RCC 7860 (cell line): ENCODE measurements around the gene HTT.

ENCODE experiments used
- DNase-seq: peaks from one replicate; pipeline ENCODE4 v3.0.0-alpha.2; 2015; ENCODE audit warnings: low spot score
- FAIRE-seq: peaks from 2 replicates; lab custom pipeline; 2012; peaks lifted over from hg19 to GRCh38; lab: Jason Lieb, UNC

Gene HTT

DNA sequence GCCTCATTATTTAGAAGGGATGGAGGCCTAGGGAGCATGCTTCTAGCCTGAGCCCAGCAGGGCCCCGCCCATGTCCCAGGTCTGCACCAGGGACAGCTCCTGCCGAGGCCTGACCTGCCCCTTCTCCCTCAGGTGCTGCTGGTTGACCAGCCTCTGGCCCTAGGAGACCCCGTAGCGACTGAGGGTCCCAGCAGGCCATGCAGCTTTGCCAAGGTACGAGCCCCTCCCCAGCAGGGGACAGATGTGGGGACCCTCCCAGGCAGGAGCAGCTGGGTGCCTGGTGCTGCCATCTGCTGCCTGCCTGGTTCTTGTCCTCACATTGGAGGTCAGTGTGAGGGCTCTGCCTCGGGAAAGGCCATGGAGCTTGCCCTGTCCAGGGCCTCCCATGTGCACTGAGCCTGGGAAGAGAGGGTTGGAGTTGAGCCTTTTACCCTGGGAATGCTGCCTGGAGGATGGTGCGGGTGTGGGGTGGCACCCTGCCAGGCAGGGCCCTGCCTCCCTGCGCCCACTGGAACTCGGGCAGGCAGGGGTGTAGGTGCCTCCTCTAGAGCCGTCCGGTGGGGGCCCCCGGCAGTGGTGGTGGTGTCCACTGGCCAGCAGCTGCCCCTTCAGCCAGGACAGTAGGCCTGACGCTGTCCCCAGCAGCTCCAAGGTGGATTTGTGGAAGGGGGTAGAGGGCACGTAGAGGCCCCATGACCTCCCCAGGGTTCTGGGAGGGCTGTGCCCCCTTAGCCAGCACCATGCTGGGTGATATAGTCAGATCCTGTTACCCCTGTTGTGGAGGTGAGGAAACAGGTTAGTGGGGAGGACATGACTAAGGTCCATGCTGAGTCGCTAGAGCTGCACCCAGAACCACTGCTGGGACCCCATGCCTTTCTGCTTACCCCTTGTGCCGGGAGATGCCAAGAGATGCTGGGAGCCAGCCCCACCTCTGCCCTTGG, 172.2 kb downstream of the HTT start:
- FAIRE-seq (no peak), DNase-seq (no peak)

DNA sequence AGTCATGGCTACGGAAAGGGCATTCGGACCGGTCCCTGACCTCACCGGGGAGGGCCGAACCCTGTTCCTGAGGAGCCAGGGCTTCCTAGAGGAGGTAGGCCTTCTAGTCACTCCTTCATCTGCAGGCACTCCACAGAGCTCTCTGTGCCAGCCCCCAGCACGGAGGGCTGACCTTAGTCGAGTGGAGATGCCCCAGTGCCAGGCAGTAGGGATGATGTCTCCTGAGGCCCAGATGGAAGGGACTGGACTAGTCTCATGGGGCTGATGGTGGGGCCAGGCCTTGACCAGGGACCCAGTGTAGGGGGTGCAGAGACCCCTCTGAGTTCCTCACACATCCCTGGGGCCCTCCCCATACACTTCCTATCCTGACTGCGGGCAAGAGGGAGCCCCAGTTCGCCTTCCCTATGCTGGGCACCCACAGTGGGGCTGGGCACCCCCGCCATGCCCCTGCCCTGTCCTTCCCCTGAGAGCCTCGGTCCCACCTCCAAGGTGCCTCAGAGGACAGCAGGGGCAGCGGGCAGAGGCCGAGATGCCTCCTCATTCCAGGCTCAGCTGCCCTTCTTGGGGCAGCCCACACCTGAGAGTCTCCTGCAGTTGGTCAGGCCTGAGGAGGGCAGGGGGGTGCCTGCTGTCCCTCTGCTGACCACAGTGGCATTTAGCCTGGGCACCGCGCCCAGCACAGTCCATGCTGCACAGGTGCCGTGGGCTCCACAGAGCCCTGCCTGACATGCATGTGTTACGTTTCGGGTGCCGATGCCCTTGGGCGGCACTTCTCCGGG, 173.1 kb downstream of the HTT start:
- FAIRE-seq, result no peak
- no peak for DNase-seq

DNA sequence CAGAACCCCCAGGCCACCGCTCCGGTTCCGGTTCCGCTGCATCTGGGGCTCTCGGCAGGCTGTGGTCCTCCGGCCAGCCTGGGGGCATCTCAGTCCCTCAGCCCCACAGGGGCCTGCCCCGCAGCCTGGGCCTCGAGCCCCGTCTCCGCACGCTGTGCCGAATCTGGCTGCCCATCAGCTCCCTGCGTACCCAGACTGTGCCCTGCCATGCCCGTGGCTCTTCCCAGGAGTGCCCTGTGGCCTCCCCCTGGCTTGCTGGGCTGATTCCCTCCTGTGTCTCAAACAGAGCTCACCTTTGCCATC, 173.6 kb downstream of the HTT start:
- no peak for FAIRE-seq
- no peak for DNase-seq

DNA sequence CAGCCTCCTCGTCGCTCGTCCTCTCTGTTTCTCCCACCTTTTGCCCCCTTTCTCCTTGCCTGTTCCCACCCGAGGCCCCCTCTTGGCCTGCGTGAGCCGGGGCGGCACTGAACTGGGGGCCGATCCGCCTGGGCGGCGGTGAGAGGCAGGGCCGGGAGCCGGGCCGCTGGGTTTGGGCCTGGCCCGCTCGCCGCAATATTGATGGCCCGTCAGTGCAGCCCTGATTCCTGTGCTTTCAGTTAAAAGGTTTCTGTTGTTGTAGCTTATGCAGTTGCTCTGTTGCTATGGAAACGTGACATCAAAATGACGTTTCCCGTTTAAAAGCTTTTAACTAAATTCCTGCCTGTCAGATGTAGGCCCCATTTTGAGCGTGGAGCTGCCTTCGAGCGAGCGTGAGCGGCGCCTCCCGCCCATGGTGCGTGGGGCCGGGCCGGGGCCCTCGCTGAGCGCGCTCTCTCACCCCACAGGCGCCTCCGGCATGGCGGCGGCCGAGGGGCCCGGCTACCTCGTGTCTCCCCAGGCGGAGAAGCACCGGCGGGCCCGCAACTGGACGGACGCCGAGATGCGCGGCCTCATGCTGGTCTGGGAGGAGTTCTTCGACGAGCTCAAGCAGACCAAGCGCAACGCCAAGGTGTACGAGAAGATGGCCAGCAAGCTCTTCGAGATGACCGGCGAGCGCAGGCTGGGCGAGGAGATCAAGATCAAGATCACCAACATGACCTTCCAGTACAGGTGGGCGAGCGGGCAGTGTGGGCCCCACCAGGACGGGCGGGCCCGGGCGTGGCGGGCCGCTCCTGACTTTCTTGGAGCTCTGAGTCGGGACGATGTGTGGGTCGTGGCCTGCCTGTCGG, 174.6 kb downstream of the HTT start, which contains the start of gene MSANTD1:
TSS of gene MSANTD1 (plus strand) at position 349 of the 851 bp plus-strand sequence. CDS start at position 413, 64 bp downstream.
- no peak for FAIRE-seq
- DNase-seq, result no peak

DNA sequence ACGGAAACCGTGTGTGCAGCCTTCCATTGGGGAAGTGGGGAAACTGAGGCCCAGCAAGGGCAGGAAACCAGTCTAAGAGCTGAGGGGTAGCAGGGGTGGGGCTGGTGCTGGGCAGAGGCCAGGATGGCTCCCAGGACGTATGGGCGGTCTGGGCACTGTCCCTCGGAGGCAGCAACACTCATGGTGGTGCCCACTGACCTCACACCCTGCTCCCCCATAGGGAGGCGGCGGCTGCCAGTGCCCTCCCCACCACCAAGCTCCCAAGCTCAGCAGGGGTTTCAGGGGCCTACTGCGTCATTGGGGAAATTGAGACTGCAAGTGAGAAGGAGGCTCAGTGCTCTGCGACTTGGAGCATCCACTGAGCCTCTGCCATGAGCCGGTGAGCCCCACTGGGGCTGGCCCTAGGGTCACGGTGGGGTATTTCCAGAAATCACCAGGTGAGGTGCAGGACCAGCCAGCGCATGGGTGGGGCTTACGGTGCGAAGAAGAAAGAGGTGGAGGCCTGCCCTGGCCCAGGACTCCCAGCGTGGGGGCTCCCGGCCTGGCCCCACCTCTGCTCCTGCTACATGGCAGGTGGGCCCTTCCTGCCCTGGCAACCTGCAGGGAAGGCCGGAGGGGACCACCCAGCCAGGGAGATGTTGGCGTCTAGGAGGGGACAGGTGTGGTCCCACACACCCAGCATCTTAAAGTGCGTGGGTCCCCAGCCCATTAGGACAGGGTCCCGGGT, 175.4 kb downstream of the HTT start:
- DNase-seq (no peak), FAIRE-seq (no peak)

DNA sequence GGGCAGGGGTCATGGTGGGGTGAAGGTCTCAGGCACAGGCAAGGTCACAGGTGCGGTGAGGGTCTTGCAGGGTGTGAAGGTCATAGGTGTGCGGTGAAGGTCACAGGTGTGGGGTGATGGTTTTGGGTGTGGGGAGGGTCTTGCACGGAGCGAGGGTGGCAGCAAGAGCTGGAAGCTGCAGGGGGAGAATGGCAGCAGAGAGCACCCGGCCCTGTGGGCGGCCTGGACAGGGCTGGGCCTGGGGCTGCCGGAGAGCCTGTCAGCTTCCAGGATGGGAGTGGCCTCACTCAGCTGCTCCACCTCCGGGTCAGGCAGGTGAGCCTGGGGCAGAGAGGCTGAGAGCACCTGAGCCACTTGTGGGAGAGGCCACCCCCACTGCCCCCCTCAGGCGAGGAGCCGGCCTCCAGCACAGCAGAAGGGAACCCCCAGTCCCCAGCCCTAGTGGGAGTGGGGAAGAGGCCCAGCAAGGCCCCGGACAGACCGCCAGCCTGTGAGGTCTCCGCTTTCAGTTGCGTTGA, 176.0 kb downstream of the HTT start:
- no peak for DNase-seq
- no peak for FAIRE-seq

DNA sequence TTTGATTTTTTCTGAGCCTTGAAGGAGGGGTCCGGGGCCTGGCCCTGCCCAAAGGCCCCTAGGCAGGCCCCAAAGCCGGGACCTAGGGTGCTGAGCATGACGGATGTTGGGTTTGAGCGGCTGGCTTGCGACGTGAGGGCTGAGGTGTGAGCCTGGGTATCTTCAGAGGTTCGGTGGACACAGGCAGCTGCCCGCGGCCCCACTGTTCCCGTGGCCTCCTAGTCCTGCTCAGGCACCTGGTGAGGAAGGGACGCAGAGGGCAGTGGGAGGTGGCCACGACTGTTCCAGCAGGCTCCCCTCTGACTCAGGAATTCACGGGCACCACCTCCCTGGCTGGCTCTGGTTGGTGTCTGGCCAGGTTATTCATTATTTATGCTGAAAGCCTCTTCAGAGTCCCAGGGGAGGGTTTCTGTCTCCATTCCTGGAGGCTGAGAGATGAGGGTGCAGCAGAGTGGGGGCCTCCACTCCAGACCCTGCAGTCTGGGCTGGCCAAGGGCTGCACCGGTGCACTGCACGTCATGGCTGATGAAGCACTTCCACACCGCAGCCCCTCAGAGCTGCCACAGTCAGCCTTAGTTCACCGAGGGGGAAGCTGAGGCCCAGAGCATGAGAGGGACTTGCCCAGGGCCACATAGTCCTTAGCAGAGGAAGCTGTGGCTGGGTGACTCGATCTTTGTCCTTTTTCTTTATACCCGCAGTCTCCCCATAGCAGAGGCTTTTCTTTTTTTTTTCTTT, 176.6 kb downstream of the HTT start:
- DNase-seq, result peak; percentile 23
- FAIRE-seq, result no peak

DNA sequence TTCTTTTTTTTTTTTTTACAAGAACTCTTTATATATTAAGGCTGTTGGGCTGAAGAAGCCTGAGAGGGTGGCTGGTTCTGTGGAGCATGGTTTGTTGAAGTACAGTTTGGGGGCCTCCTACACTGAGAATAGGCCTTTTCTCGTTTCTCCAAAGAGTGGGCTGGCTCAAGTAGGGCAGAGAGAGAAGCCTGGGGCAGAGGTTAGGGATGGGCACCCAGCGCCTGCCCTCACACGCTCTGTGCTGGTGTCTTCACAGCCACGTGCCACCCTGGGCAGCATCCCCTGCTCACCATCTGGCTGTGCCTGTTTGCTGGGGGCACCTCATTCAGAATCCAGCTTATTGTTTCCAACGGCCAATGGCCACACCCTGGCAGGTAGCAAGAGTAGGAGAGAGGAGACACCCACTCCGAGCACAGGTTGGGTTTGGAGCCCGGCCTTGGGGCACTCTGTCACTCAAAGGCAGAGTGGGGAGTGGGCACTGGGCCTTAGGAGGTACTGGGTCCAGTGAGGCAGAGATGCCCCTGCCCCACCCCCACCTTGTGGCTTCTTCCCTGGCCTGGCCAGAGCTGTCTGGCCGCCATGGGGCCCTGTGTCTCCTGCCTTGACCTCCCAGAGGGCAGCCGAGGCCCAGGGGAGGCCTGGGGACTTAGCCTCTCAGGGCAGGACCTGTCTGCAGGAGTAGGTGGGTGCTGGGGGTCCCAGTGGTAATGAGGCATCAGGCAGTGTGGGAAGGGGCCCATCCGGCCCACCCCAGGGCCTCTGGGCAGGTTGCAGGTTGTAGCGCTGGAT, 177.4 kb downstream of the HTT start:
- no peak for DNase-seq
- no peak for FAIRE-seq

DNA sequence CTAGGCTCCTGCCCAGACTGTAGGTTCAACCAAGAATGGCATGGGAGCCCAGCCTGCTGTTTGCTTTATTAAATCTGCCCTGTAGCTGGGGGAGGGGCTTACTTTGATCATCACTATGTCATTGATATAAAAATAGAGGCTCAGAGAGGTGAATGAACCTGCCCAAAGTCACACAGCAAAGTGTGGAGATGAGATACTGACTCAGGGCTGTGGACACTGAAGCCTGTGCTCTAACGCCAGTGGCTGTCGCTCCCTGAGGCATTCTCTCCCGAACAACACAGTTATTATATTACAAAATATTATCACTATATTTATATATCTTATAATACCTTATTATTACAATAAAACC, 178.0 kb downstream of the HTT start:
- DNase-seq (no peak), FAIRE-seq (no peak)

DNA sequence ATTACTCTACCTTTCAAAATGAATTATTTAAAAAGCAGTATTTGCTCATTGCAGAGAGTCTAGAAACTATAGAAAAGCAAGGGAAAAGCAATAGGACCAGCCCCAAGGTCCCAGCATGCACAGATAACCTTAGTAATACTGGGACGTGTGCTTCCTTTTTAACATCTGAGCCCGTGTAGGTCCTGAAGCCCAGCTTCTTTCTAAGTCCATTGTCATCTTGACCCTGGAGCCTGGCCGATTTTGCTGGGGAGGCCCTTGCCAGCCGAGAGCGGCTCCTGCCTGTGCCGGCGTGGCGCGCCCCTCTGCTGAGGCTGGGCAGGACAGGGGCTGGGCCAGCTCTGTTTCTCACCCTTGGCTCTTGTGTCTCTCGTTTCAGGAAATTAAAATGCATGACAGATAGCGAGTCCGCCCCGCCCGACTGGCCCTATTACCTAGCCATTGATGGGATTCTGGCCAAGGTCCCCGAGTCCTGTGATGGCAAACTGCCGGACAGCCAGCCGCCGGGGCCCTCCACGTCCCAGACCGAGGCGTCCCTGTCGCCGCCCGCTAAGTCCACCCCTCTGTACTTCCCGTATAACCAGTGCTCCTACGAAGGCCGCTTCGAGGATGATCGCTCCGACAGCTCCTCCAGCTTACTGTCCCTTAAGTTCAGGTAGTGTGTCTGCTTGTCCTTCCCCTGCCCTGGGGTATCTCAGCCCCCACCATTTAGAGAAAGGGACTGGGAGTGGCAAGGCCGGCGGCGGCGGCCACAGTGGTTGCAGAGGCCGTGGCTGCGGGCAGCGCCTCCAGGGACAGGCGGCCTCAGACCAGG, 178.6 kb downstream of the HTT start:
- no peak for DNase-seq
- no peak for FAIRE-seq

DNA sequence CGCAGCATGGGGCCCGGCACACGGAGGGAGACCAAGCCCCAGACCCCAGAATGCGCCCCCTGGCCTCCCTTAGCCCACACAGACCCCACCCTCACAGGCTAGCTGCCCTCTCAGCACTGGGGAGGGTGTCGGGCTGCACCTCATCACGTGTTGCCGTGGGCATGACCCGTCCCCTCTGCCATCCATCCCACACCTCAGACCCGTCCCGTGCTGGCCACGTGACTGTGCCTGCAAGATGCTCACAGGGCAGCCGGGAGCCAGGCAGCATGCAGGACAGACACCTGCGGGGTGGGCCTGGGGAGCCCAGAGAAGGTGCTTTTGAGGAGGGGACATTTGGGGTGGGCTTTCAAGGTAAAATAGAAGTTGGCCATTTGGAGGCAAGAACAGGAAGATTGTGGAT, 179.3 kb downstream of the HTT start:
- DNase-seq (no peak), FAIRE-seq (no peak)

DNA sequence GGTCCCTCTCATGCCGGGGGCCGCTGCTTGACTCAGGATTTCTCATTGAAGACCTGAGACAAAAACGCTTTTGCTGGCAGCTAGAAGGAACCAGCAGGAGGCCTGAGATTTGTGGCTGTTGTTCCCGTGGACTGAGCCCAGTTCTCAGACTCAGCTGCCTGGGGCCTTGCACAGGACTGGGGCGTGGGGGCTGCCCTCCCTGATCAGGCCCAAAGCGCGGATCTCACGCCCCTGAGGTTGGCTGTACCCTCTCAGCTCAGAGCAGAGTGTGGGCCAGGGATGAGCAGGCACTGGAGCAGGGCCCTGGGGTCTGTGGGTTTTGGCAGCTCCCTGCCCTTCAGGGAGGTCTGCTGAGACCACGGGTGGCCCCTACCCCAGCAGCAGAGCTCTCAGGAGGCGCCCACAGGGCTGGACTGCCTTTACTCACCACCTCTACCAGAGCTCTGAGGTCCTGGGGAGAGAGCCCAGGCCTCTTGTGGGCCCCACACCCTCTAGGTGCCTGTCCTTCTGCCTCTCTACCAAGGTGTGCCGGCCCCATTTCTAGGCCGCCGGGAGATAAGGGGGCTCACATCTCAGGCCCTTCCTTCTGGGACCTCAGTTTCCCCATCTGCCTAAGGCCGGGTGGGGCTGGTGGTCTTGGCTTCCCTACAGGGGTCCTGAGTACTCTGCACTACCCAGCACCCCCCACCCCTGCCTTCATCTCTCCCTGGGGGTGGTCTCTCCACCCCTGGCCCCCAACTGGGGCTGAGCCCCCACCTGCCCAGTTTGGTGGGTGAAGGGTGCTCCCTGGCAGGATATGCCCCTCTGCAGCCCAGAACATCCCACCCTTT, 180.0 kb downstream of the HTT start:
- FAIRE-seq, result no peak

DNA sequence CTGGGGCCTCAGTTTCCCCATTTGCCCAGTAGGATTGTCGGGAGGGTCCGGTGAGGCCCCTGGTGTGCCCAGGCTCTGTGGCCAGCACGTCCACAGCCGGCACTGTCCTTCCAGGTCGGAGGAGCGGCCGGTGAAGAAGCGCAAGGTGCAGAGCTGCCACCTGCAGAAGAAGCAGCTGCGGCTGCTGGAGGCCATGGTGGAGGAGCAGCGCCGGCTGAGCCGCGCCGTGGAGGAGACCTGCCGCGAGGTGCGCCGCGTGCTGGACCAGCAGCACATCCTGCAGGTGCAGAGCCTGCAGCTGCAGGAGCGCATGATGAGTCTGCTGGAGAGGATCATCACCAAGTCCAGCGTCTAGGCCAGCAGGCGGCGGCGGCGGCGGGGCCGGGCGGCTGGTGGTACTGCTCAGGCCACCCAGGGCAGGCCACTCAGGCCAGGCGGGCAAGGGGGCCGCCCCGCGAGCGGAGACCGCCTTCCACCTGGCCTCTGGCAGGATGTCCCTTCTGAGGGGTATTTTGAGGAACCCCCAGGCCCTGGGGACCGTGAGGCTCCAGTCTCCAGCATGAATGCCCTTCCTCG, 181.2 kb downstream of the HTT start:
- FAIRE-seq, result no peak
- no peak for DNase-seq

More for the DNA sequence above, 180.0 kb downstream of the HTT start:
- DNase-seq, result no peak

DNA sequence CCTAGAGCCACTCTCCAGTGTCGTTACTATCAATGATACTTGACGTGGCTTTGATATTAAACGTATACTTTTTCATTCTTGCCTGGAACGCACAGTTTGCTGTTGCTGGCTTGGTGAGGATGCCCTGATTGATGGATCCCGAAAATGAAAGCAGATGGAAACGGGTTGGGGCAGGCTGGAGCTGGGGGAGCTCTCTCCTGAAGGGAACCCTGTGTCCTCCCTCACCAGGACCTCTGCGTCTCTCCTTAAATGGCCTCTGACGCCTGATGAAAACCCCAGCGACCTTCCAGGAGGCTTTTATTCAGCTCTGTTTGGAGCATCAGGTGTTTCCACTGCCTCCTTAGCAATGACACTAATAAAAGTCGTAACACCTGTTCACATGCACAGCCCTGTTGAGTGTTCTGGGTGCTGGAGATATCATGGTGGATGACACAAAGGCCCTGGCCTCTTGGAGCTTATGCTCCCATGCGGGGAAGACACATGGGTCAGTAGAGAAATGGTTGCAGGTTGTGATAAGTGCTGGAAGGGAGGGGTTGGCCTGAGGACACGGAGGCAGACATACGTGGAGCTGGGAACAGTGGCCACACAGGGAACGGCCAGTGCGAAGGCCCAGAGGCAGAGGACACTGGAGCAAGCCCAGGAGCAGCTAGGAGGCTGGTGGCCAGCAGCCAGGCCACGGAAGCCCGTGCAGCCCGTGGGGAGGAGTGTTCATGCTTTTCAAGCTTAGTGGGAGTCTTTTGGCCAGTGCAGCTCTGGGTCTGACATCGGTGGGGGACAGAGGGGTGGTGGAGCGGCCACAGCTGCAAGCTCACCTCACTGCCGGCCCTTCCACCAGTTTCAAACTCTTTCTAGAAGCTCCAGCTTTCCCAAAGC, 182.0 kb downstream of the HTT start:
- FAIRE-seq (no peak), DNase-seq (no peak)

DNA sequence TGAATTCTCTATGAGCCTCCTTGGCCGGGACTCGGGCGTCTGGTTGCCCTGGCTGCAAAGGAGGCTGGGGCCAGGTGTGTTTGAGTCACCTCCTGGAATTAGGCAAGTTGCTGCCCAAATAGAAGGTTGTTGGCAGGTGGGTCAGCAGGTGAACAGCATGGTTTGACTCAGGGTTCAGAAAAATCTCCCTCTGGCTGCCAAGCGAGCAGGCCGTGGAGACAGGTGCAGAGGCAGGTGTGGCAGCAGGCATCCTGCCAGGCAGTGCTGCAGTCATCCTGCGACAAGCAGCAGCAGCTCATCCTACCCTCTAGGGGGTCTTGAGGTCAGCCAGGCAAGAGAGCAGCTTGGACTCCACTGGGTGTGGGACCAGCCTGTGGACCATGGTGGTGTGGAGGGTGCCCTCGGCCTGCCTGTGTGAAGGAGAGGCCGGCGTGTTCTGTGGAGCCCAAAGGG, 182.6 kb downstream of the HTT start:
- FAIRE-seq, result no peak
- no peak for DNase-seq
